Mesothelial cell of epicardium (in vitro differentiated cells): ENCODE data around the gene ZNF670. TPM values are rescaled to one million over a fixed set of nuclear protein-coding genes. Genes with fewer than 3 reads are reported as not detected.

Experiments used
- DNase-seq, 2 experiments: peaks; one replicate each; pipeline ENCODE4 v3.0.0; 2021; ENCODE audit warnings: low spot score in 2 of 2; ENCODE audit not compliant: unreplicated experiment in 2 of 2
- H3K27ac Mint-ChIP-seq: 2 replicates; pipeline ENCODE4 v1.8.0; 2021; ENCODE audit warnings: mixed read lengths
- H3K27me3 Mint-ChIP-seq: 2 replicates; pipeline ENCODE4 v1.8.0; 2021; ENCODE audit warnings: low read depth, mixed read lengths
- H3K36me3 Mint-ChIP-seq: 2 replicates; pipeline ENCODE4 v1.8.0; 2021; ENCODE audit warnings: mixed read lengths
- H3K4me1 Mint-ChIP-seq: 2 replicates; pipeline ENCODE4 v1.8.0; 2021; ENCODE audit warnings: mixed read lengths
- H3K4me3 Mint-ChIP-seq: 2 replicates; pipeline ENCODE4 v1.8.0; 2021; ENCODE audit warnings: mild to moderate bottlenecking, moderate library complexity, mixed read lengths
- H3K9me3 Mint-ChIP-seq: 2 replicates; pipeline ENCODE4 v1.8.0; 2021; ENCODE audit warnings: mixed read lengths
- total RNA-seq: library from RNA; stranded (reverse); gene quantifications from 3 replicates; pipeline ENCODE4 v1.2.1, GENCODE V29; 2021
- TF ChIP-seq, protein P1 (sequence below): fragments of 200-600 bp; sonication (generic); IDR thresholded peaks from one replicate; pipeline ENCODE4 v1.5.0; 2021; ENCODE audit warnings: antibody characterized with exemption; ENCODE audit not compliant: unreplicated experiment

Gene ZNF670
- total RNA-seq, 1 donor from 2014 or later: 7.8 TPM

DNA sequence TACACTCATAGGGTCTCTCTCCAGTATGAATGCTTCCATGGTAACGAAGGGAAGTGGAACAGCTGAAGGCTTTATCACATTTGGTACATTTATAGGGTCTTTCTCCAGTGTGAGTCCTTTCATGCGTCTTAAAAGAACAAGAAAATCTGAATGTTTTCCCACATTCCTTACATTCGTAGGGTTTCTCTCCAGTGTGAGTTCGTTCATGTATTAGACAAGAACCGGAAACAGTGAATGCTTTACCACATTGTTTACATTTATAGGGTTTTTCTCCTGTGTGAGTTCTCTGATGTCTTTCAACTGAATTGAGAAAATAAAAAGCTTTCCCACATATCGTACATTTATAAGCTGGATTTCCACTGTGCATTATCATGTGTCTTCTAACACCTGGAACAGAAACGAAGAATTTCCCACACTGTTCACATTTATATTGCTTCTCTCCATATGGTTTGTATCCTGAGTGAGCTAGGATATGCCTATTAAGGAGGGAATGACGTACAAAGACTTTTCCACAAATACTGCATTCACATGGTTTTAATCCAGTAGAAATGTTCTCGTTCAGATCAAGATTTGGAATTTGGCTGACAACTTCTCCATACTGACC is 22.2 kb upstream of the ZNF670 start:
- Mint-ChIP-seq H3K9me3 (peaks cover 49% of the 10 kb centered on the region), H3K4me3 (no peak overlapping the region), H3K27ac (no peak overlapping the region)

DNA sequence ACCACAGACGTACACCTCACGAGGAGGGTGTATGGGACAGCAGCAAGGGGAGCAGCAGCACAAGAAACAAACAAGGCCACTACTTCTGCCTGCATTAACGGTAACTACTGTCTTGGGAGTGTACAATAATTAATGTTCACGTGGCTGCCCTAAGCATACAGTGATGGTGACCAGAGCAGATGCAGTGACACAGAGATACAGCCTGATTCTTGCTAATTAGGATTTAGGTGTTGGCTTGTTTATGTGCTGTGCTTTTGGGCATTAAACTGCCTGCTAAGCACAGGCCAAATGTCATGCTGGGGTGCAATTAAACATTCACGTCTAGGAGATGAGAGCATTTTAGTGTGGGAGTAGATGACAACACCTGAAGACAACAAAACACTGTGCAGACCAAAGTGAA is 18.3 kb upstream of the ZNF670 start:
- TF ChIP-seq, protein P1, sequence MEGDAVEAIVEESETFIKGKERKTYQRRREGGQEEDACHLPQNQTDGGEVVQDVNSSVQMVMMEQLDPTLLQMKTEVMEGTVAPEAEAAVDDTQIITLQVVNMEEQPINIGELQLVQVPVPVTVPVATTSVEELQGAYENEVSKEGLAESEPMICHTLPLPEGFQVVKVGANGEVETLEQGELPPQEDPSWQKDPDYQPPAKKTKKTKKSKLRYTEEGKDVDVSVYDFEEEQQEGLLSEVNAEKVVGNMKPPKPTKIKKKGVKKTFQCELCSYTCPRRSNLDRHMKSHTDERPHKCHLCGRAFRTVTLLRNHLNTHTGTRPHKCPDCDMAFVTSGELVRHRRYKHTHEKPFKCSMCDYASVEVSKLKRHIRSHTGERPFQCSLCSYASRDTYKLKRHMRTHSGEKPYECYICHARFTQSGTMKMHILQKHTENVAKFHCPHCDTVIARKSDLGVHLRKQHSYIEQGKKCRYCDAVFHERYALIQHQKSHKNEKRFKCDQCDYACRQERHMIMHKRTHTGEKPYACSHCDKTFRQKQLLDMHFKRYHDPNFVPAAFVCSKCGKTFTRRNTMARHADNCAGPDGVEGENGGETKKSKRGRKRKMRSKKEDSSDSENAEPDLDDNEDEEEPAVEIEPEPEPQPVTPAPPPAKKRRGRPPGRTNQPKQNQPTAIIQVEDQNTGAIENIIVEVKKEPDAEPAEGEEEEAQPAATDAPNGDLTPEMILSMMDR: no peak

More for the DNA sequence above, 22.2 kb upstream of the ZNF670 start:
- no peaks in the 10 kb centered on the region for H3K27me3 Mint-ChIP-seq
- H3K4me1 Mint-ChIP-seq: peaks cover 10% of the 10 kb centered on the region
- peaks cover 61% of the 10 kb centered on the region for H3K36me3 Mint-ChIP-seq
- DNase-seq: no peak
- TF ChIP-seq, protein P1: no peak

DNA sequence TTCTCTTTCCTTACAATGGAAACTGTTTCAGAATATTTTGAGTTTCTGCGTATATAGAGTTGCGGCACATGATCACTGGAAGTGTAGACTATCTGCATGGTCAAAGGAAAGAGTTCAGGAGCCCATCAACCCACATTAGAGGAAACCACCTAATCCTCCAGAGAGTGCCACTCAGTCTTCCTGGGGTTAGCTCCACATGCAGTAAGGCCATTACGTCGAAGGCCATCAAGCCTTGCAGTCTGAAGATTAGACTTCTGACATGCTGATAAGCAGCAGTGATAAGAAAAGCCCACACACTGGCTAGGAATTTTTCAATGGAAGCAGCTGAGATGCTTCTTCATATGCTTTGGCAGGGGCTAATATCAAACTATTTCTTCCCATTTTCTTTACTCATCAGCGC is 17.9 kb upstream of the ZNF670 start:
- Mint-ChIP-seq H3K4me1 (no peaks in the 10 kb centered on the region), H3K9me3 (peaks cover 47% of the 10 kb centered on the region), H3K27me3 (no peaks in the 10 kb centered on the region), H3K27ac (no peak overlapping the region), H3K4me3 (no peak overlapping the region), H3K36me3 (peaks cover 54% of the 10 kb centered on the region)
- no peak for DNase-seq
- TF ChIP-seq, protein P1: no peak

More for the DNA sequence above, 18.3 kb upstream of the ZNF670 start:
- Mint-ChIP-seq H3K4me3 (no peak overlapping the region), H3K27ac (no peak overlapping the region), H3K9me3 (peaks cover 51% of the 10 kb centered on the region), H3K27me3 (no peaks in the 10 kb centered on the region), H3K4me1 (no peaks in the 10 kb centered on the region), H3K36me3 (peaks cover 58% of the 10 kb centered on the region)
- no peak for DNase-seq

DNA sequence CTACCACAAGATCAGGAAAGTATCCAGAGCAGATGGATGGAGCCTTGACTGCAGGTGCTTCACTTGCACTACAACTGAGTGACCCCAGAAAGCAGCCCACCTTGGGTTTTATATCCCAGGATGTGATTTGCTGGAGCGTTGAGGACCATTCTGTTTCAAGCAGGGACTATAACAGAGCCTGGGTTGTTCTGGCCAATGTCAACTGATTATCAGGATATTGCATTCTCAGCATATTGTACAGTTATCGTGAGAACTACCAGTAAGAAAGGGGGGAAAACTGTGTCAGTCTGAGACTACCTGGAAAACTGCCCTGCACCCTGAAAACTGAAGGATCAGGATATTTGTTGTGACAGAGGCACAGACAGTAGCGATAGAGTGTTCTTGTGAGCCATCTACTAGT is 17.5 kb upstream of the ZNF670 start:
- no peaks in the 10 kb centered on the region for H3K27me3 Mint-ChIP-seq
- TF ChIP-seq, protein P1: no peak
- H3K4me1 Mint-ChIP-seq: no peaks in the 10 kb centered on the region
- peaks cover 44% of the 10 kb centered on the region for H3K9me3 Mint-ChIP-seq
- H3K27ac Mint-ChIP-seq: no peak overlapping the region
- no peak overlapping the region for H3K4me3 Mint-ChIP-seq
- no peak for DNase-seq
- H3K36me3 Mint-ChIP-seq: peaks cover 50% of the 10 kb centered on the region

DNA sequence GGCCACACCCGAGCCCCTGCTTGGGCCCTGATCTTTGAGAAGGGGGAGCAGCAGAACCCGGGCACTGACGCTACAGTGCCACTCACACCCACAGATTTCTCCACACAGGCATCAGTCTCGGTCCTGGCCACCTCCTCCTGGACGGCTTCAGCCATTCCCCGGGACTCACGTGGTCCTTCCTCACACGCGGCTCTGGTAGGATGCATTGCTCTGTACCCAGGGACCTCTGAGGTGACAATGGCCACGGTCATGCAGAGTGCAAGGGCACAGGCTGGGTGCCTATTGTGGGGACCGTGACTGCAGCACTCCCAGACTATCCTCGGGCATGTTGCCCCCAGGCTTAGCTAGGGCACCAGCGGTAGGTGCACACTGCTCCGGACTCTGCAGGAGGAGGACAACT is 11.8 kb upstream of the ZNF670 start:
- peaks cover 2% of the 10 kb centered on the region for H3K36me3 Mint-ChIP-seq
- no peaks in the 10 kb centered on the region for H3K4me1 Mint-ChIP-seq
- no peak overlapping the region for H3K4me3 Mint-ChIP-seq
- H3K27me3 Mint-ChIP-seq: no peaks in the 10 kb centered on the region
- no peak for DNase-seq
- peaks cover 6% of the 10 kb centered on the region for H3K9me3 Mint-ChIP-seq
- no peak overlapping the region for H3K27ac Mint-ChIP-seq
- TF ChIP-seq, protein P1: no peak
